Activated T-cell treated with anti-CD3 and anti-CD28 coated beads for 48 hours (primary cell): Measurements from ENCODE around the gene STAT5A.
"Not testable (repeated sequence)": the region's sequence is repeated elsewhere in the genome, so short reads cannot be mapped to it uniquely, and the experiment has no call there.

ENCODE experiments used
- DNase-seq: peaks from one replicate; pipeline ENCODE4 v3.0.0-alpha.2; 2020; ENCODE audit warnings: low read depth

STAT5A gene

GRCh38 chr17:42285346-42286050, 2.8 kb upstream of the STAT5A start:
- DNase-seq, result no peak

GRCh38 chr17:42286411-42287221, 1.7 kb upstream of the STAT5A start:
- DNase-seq, result no peak

- peak; percentile 40 for DNase-seq
Measured at GRCh38 chr17:42287305-42287976, 857 bp upstream of the STAT5A start.

GRCh38 chr17:42288803-42289610, 709 bp downstream of the STAT5A start:
- DNase-seq, result peak; percentile 54

- DNase-seq, result peak; percentile 54
Measured at GRCh38 chr17:42289611-42290181, 1.4 kb downstream of the STAT5A start.

- no peak for DNase-seq
Measured at GRCh38 chr17:42290577-42290976, 2.3 kb downstream of the STAT5A start.

GRCh38 chr17:42291129-42291528, 2.8 kb downstream of the STAT5A start:
- DNase-seq, result no peak

GRCh38 chr17:42294469-42295398, 6.4 kb downstream of the STAT5A start:
- no peak for DNase-seq

DNA sequence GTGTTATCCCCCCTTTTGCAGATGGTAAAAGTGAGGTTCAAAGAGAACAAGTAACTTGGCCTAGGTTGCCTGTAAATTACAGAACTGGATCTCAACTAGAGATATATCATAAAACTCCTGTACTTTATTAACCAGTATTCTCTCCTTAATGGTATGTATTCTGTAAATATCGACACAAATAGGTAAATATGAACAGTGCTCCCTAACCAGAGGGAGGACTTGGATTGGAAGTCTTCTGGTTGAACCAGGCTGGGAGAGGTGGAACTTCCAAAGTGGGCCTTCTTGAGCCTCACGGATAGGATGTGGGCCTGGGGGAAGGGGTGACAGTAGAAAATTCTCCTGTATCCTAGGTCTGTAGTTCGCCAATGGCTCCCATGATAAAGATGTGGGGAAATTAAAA, 7.7 kb downstream of the STAT5A start:
- DNase-seq, result no peak

DNA sequence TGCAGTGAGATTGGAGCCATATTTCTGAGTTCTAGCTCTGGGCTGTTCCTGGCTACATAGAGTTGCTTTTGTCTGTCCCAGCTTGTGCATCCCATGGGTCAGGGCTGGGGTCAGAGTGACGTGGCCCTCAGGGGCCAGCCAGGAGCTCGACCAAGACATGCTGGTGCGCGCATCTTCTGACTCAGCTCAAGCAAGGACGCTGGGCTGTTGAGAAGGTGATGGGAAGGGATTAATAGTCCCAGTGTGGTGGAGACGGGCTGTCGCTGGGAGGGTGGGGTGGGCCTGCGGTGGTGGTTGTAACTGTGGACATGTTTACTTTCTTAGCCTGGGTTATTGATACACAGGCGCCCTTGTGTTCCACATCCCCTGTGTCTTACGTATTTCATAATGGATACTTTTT, 9.5 kb downstream of the STAT5A start:
- DNase-seq, result not testable (repeated sequence)

GRCh38 chr17:42299361-42299760, 11.1 kb downstream of the STAT5A start:
- not testable (repeated sequence) for DNase-seq

- not testable (repeated sequence) for DNase-seq
Measured at GRCh38 chr17:42299913-42300312, 11.6 kb downstream of the STAT5A start.

GRCh38 chr17:42301022-42301421, 12.7 kb downstream of the STAT5A start:
- no peak for DNase-seq

DNA sequence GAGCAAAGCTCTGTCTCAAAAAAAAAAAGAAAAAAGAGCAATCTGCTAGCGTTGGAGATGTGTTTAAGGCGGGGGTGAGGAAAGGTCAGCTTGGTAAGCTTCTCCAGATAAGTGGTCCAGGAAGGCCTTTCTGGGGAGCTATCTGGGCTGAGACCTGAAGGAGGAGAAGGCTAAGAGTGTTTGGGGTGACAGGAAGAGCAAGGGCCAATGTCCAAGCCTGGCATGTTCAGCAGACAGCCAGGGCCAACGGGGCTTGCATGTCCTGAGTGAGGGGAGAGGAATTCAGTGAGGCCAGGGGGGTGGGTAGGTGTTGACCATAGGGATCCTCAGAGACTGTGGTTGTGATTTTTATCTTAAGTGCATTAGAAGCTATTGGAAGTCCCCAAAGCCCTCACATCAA, 15.4 kb downstream of the STAT5A start:
- DNase-seq, result no peak

- no peak for DNase-seq
Measured at GRCh38 chr17:42304187-42305030, 16.1 kb downstream of the STAT5A start.

DNA sequence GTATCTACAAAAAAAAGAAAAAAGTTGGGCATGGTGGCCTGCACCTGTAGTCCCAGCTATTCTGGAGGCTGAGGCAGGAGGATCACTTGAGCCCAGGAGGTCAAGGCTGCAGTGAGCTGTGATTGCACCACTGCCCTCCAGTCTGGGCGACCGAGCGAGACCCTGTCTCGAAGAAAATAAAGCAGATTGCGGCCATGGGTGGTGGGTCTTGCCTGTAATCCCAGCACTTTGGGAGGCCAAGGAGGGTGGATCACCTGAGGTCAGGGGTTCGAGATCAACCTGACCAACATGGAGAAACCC, 16.7 kb downstream of the STAT5A start:
- not testable (repeated sequence) for DNase-seq

- no peak for DNase-seq
Measured at GRCh38 chr17:42305543-42306384, 17.5 kb downstream of the STAT5A start.

GRCh38 chr17:42306385-42306667, 18.0 kb downstream of the STAT5A start:
- no peak for DNase-seq

- no peak for DNase-seq
Measured at GRCh38 chr17:42307362-42307927, 19.1 kb downstream of the STAT5A start.
